Measurements from ENCODE around the gene THSD8.

GRCh38 chr19:12834566-12834943 is 32.7 kb downstream of the THSD8 start, which contains the start of gene RTBDN:
- no peak for TF ChIP-seq POLR2A (IDR thresholded peaks at IDR 0.05; ENCODE audit: low read depth)
- no peak for TF ChIP-seq CTCF (IDR thresholded peaks at IDR 0.05)
- TF ChIP-seq EP300 (IDR thresholded peaks at IDR 0.05) = no peak
- TF ChIP-seq POLR2AphosphoS5 (IDR thresholded peaks at IDR 0.05) = no peak
